Right lobe of liver (tissue), 4 donors: Measurements from ENCODE around the gene MCUB.

ENCODE experiments used
- POLR2A ChIP-seq: fragments of 450-650 bp; IDR thresholded peaks from one replicate; pipeline ENCODE4 v1.6.1; 2017; ENCODE audit warnings: antibody characterized with exemption, mild to moderate bottlenecking
- TF ChIP-seq, protein P1 (sequence below), 4 donors: fragments of 200-600 bp in 3 of 4; fragments of 450-650 bp in 1 of 4; IDR thresholded peaks; one replicate each; pipeline versions ENCODE4 v1.5.1 to v1.8.0; 2016 to 2022; ENCODE audit warnings: antibody characterized with exemption in 4 of 4, mild to moderate bottlenecking in 2 of 4
- donor health status: DM: no; HTN: no; CAD: no.
- donor health status: DM: no; HTN: no; CAD: no.
- donor health status: DM: no; HTN: yes; CAD: no.

- TF ChIP-seq, protein P1, sequence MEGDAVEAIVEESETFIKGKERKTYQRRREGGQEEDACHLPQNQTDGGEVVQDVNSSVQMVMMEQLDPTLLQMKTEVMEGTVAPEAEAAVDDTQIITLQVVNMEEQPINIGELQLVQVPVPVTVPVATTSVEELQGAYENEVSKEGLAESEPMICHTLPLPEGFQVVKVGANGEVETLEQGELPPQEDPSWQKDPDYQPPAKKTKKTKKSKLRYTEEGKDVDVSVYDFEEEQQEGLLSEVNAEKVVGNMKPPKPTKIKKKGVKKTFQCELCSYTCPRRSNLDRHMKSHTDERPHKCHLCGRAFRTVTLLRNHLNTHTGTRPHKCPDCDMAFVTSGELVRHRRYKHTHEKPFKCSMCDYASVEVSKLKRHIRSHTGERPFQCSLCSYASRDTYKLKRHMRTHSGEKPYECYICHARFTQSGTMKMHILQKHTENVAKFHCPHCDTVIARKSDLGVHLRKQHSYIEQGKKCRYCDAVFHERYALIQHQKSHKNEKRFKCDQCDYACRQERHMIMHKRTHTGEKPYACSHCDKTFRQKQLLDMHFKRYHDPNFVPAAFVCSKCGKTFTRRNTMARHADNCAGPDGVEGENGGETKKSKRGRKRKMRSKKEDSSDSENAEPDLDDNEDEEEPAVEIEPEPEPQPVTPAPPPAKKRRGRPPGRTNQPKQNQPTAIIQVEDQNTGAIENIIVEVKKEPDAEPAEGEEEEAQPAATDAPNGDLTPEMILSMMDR (IDR thresholded peaks at IDR 0.05) = no peak
- no peak for TF ChIP-seq POLR2A
Observed at GRCh38 chr4:109708435-109708834, 148.4 kb downstream of the MCUB start.
